ENCODE measurements around the gene CD99L2.

CD99L2 gene, protein sequence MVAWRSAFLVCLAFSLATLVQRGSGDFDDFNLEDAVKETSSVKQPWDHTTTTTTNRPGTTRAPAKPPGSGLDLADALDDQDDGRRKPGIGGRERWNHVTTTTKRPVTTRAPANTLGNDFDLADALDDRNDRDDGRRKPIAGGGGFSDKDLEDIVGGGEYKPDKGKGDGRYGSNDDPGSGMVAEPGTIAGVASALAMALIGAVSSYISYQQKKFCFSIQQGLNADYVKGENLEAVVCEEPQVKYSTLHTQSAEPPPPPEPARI

DNA sequence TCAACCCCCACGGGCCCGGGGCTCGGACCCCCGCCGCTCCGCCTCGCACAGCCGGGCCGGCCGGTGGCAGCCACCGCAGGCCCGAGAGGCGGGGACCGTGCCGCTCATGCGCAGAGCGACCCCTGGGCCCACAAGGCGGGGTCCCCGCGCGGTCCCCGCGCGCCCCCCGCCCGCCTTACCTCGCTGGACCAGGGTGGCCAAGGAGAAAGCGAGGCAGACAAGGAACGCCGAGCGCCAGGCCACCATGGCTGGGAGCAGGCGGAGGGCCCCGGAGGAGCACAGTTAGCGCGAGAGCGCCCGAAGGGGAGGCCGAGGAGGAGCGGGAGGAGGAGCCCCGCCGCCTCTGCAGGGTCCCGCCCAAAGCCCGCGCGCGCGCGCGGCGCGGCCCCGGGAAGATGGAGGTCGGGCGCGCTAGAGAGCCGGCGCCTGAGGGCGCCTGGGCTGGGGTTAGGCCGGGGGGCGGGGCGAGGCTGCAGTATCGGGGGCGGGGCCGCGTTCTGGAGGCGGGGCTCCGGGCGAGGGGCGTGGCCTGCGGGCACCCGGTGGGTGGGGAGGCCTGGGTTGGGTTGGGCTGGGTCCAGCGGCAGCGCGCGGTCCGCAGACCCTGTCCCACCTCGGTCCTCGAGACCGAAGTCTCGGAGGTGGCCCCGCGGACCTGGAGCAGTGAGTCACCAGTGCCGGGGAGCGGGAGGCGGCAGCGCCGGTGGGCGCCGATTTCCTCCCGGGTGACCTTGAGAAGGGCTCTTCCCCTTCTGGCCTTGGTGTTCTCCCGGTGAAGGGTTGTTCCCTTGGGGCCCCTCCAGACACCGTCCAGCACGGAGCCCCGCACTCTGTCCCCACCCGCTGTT is at the start of gene CD99L2:
CD99L2 (minus strand) TSS at position 326 of the 848 bp plus-strand sequence; CDS start at position 246, 80 bp downstream.
- peak; percentile 80 for DNase-seq

DNA sequence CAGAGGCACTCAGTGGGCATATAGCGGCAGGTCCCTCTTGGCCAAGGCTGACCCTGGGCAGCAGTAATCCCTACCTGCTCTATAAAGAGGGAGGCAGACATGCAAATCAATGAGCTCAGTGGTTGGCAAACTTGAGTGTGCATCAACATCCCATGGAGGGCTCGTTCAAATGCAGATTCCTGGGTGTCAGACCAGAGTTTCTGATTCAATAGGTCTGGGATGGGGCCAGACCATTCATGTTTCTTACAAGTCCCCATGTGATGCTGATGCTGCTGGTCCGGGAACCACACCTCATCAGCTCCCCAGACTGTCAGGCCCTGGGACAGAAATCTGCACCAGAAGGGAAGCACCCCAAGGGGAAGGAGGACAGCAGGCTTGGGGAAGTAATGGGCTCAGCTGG is 45.8 kb upstream of the CD99L2 start:
- DNase-seq, result no peak

DNA sequence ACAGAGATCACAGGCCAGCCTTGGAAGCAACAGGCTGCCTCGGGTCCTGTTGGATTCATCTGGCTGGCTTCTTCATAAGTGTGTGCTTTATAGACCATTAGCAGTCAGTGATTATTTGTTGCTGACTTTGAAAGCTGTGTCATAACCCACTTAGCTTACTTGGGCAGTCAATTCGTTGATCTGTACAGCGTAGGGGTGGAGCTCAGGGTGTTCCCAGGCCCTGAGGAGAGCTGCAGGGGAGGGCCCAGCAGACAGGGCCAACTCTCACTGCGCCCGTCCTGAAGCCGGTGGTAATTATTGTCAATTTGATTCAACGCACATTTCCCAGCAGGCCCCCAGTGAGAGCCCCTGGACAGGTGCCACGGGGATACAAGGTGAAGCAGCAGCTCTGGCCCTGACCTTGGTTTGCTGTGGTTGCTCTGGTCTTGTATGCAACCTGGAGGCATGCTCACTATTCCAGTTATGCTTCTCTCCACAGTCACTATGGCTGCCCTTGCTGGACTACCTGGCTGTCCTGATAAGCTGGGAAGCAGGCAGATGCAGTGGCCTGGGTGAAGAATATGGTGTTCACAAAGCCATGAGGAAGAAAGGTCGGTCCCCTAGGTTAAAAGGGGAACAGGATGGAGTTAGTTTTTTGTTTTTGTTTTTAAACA is 44.6 kb upstream of the CD99L2 start:
- no peak for DNase-seq

DNA sequence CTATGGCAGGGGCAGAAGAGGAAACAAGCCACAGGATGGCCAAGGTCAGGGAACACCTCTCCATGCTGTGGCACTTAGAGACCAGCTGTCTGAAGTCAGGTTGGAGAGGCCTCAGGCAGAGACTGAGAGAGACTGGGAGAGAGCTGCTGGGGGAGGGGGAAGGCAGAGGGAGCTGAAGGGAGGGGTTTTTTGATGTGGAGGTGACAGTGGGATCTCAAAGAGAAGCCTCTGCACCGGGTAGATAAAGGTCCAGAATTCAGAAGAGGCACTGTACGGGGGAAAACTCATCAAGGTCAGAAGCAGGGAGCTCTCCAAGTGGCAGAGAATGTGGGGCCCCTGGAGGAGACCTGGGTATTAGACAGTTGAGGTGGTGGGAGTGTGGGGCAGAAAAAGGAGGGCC is 43.1 kb upstream of the CD99L2 start:
- DNase-seq, result no peak

DNA sequence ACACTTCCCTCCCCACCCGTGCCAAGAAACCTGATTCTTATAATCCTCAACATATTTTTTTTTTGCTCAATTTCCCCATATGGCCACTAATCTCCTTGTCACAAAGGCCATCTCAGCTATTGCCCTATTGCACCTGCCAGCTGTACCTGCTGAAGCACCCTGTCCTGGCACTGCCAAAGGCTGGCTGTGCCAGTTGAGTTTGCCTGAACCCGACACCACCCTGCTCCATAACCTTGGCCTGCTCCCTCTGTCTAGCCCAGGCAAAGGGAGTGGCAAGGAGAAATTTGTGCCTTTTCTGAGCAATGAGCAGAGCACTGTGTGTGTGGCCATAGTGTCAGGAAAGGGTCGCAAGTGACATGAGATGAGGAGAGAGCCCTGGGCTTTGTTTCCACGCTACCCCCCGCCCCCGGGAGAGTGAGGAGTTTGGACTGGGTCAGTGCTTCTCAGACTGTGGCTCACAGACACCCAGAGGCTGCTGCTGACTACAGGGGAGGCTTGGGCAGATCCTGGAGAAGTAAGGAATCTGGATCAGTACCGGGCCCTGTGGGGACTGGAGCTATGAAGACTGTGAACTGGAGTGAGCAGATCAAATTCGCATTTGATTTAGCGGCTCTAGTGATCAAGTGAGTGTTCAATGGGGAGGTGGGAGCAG is 42.5 kb upstream of the CD99L2 start:
- DNase-seq, result peak; percentile 53

DNA sequence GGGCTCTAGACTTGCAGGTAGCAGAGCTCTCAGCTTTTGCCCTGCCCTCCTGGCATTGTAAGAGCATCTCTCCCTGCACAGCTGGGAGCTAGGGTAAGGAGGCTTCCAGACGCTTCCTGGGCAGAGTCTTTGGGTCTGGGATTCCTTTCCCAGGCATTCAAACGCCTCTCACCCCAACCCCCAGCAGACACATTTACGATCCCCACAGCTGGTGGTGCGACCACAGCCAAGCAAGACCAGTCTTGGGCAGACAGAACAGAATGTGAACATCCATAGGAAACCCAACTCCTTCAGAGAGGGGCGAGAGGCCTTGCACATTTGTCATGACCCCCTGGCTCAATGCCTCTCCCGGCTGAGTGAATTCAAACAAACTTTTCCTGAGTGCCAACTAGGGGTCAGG is 38.1 kb upstream of the CD99L2 start:
- no peak for DNase-seq

DNA sequence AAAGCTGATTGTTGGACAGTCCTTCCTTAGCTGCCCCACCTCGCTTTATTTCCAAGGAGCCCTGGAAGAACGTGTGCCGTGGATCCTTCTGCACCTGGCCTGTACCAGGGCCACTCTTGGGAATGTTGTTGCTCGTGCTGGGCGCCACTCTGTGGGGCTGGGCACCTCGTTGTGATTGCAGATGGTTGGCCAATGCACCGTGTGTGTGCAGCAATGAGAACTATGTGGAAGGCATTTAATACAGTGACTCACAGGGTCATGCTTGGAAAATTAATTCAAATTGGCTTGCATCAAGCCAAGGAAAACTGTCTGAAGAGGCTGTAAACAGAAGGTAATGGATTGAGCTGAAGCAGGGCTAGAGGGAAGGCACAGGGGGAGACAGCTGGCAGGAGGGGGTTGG is 37.0 kb upstream of the CD99L2 start:
- DNase-seq, result peak; percentile 4

DNA sequence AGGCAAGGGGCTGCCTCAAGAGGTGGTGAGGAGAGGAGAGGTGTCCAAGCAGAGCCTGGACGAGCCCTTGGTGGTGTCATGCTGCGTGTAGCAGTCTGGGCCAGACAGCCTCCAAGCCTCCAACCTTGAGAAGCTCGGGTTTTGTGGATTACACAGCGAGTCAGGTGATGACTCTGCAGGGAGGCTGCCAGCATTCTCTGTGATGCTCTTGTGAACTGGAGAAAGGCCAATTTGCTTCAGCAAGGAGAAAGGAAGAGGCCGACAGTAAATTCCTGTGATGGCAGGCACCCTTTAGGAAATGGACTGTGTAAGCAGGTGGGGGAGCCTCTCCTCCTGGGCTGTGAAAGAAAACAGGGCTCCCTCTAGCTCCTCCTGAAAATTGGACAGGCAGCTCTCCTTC is 36.0 kb upstream of the CD99L2 start:
- DNase-seq, result no peak

DNA sequence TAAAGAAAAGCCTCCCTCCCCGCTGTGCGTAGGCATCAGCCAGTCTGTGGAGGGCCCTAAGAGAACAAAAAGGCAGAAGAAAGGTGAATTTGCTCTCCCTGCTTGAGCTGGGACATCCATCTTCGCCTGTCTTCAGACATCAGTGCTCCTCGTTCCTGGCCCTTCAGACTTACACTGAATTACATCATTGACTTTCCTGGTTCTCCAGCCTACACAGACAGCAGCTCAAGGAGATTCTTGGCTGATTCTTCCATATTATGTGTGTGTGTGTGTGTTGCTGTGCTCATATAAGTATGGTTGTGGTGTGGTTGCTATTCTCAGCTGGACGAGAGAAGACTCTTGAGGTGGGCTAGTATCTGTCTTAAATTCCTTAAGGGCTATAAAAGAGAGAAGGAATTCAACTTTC is 35.5 kb upstream of the CD99L2 start:
- DNase-seq, result no peak

DNA sequence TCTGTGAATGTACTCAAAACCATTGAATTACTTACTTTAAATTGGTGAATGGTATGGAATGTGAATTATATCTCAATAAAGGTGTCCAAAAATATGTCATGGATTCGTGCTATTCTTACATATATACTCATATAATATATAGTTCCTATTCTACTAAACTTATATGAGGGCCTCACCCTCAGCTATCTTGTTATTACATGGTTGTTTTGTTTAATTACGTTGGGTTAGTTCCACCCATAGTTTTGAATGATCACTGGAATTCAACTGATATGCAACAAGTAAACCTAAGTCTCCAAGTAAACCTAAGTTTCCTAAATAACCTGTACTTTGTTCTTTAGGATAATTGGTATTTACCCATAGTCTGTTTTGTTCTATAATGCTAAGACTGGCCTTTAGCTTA is 30.6 kb upstream of the CD99L2 start:
- DNase-seq, result no peak

DNA sequence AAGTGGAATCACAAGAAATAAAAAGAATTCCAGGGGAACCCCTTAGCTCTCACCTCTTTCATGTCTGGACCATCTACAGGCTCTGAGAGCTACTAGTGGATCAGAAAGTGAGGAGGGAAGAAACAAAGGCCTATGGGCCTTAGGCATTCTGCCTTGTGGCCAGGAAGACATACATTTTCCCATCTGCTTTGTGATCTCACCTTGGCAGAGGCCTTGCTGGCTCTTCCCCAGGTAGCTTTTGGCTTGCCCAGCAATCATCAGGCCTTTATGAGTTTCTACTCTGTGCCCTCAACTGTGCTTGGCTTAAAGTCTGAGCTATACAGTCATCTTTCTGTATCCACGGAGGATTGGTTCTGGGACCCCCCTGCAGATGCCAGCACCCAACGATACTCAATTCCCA is 28.3 kb upstream of the CD99L2 start:
- DNase-seq, result no peak

DNA sequence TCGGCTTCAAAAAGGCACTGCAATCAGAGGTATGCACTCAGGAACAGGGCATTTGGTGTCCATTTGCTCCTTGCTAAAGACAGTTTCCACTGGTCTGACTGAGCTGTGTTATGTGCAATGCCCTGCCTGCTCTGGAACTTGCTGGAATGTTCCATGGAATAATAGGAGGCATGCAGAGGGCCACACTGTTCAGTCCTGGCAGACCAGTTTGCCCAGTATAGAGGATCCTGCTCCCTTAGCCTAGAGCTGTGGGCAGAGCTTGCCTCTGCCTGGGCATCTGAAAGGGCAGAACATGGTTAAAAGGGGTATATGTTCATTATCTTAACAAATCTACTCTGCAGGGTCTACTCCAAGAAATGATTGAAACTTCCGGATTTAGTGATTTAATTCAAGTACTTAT is 27.8 kb upstream of the CD99L2 start:
- no peak for DNase-seq

DNA sequence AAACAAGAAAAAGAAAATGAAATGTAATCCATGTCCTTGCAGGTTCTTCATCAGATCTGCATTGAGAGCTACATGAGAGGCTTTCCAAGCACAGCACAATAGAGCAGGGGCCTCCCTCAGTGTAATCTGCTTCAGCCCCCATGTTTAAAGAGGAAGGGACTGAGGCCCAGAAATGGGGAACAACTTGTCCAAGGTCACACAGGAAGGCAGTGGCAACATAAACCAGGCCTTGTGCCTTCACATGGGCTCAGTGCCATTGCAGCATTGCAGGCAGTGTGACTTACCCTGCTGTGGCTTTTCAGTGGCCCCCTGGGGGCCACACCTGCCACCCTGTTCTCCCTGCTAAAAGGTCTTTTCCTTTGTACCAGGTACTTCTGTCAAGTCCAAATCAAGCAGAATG is 20.9 kb upstream of the CD99L2 start:
- no peak for DNase-seq

DNA sequence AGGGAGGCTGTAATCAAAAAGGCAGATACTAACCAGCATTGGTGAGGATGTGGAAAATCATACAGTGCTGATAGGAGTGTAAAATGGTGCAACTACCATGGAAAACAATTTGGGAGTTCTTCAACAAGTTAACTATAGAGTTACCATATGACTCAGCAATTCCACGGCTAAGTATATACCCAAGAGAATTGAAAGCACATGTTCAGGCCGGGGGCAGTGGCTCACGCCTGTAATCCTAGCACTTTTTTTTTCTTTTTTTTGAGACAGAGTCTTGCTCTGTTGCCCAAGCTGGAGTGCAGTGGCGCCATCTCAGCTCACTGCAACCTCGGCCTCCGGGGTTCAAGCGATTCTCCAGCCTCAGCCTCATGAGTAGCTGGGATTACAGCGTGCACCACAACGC is 15.0 kb upstream of the CD99L2 start:
- peak; percentile 18 for DNase-seq

DNA sequence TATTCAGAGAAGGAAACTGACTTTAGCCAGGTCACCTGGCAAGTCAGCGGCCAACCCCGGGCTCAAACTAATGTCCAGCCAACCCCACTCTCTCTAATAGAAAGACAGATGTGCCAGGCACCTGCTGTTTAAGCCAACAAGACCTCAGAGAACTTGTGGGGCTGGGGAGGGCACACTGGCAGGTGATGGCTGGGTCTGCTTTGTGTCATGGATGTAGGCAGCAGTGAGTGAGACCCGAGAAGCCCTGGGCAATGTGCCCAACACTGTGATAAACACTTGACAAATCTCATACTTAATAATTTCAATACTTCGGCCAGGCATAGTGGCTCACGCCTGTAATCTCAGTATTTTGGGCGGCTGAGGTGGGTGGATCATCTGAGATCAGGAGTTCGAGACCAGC is 9.0 kb upstream of the CD99L2 start:
- no peak for DNase-seq

DNA sequence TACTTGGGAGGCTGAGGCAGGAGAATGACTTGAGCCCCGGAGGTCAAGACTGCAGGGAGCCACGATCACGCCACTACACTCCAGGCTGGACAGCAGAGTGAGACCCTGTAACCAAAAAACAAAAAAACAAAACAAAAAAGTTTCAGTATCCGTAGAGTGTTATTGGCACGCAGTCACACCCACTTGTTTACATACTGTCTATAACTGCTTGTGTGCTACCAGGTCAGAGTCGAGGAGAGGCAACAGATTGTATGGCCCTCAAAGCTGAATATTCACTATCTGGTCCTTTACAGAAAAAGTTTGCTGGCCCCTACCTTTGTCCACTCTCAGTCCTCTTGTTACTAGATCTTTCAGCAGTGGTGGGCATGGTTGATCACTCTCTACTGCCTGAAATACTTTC is 8.2 kb upstream of the CD99L2 start:
- DNase-seq, result no peak

DNA sequence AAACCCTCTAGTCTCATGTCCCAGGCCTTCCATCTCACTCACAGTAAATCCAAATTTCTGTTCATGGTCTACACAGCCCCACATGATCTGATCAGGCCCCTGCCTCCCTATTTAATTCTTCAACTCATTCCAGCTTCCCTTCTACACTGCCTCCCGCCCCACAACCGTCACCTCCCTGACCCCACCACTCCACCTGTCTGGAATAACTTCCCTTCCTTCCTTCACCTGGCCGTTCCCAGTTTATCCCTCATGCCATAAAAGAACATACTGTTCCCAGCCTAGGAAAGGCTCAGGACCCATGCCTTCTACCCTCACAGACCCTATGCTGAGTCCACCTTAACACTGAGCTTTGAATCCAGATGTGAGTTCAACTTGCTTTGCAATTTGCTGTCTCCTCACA is 6.8 kb upstream of the CD99L2 start:
- no peak for DNase-seq

DNA sequence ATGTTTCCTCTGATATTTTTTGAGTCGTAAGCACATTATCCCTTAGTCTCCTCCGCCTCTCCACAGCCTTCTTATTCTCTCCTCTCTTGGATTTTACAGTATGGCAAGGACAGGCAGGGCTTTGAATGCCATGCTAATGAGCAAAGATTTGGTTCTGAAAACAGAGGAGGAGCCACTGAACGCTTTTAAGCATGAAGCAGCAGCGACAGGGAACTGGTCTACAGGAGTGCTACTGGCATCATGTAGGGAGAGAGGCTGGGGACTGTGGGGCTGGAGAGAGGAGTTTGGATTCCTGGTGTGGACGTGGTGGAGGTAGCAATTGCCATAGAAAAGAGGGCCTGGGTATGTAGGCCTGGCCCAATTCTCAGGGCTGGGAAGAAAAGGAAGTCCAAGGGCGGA is 4.6 kb upstream of the CD99L2 start:
- no peak for DNase-seq

DNA sequence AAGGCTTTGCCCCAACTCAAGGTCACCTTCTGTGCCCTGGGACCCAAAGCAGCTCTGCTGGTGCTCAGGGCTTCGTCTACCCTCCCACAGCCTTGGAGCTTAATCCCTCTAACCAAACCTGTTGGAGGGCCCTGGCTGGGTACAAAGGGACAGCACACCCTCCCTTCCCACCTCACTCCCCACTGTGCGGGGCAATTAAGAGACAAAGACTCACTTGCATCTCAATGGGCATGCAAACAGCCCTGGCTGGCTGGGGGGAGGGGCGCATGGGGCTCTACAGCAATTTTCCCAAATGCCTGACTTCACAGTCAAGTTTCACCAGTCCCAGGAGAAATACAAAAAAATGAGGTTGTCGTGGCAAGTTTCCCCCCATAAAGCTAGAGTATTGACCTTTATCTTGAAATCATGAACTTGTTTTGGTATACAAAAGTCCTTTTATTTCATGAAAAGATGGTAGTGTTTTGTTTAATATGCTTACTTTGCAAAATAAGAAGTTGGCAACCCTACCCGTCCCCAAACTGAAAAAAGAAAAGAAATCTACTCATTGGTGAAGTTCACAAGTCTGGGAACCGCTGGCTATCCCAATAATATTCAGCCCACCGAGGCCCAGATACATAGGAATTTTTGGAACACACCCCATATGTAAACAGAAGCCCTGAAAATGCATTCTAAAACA is 4.1 kb upstream of the CD99L2 start:
- DNase-seq, result no peak

DNA sequence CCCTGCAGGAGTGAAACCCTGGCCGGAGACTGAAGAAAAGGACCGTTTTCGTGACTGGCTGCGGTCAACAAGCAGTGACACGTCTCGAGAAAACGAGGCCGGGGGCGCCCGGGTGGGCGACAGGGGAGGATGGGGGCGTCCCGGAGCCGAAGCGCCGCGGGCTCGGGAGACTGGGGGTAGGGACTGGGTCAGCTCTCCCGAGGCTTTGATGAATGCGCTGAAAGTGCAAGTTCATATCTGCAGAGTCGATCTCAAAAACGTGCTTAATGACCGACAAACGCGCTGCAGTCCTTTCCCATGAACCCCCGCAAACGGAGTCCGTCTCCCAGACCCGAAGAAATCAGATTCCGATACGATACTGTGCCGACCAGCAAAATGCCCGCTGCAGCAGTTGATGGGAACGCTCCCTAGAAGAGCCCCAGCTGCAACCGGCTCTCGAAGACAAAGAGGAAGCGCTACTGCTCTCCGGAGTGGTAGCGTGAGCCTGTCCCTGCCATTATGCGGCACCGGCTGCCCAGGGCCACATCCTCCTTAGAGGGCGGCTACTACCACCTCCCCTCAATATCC is 806 bp upstream of the CD99L2 start:
- peak; percentile 23 for DNase-seq

DNA sequence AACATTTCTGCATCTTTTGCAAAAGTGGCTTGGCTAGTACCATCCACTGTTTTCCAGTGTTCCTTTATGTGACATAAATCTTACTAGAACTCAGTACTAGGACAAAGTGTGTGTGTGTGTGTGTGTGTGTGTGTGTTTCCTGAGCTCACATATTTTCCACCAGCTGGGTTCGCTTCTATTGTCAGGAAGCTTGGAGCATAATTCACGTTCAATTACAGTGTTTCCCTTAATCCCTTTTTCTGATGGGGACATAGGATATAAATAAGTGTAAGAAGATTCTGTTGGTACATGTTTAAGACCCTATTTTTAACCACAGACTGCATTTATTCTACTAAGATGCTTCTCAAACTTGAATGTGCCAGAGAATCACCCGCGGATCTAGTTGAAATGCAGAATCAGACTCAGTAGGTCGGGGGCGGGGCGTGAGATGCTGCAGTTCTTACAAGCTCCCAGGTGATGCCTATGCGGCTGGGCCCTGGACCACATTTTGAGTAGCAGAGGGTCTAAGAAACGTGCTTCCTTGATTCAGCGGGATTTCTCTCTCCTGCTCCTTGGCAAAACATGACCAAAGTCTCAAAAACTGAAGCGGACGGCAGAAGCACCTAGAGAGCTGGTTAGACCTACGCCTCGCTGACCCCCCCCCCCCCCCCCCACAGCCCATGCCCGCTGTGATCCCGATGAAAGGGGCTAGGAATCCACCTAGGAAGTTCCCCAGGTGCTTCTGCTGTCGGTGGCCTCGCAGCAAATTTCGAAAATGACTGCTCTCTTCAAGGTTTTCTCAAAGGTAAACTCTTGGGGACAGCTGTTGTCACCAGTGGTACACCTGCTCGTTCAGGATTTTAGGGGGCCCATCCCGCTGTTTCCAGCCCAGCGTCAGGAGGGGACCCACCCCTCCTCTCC is 797 bp downstream of the CD99L2 start:
- peak; percentile 45 for DNase-seq

All from NCI-H2171 treated with DMSO at 0.1 percent for 48 hours (cell line).